DOHH2 (cell line): ENCODE measurements around the gene DNAH10.

Experiments used
- H3F3A ChIP-seq: fragments of 200-600 bp; sonication (generic), shearing (Covaris generic); 2 replicates; pipeline ENCODE4 v1.6.0; 2016; ENCODE audit warnings: antibody characterized with exemption, mild to moderate bottlenecking; ENCODE audit not compliant: control insufficient read depth, insufficient read depth
- H3K27ac ChIP-seq: fragments of 200-600 bp; sonication (generic); 2 replicates; pipeline ENCODE4 v1.5.1; 2014; ENCODE audit warnings: low read depth, mild to moderate bottlenecking, low read length, moderate library complexity
- H3K27me3 ChIP-seq: fragments of 200-600 bp; sonication (generic); 2 replicates; pipeline ENCODE4 v1.6.1; 2014; ENCODE audit warnings: mild to moderate bottlenecking, low read length, mixed read lengths; ENCODE audit not compliant: control insufficient read depth
- H3K36me3 ChIP-seq: fragments of 200-600 bp; sonication (generic); 2 replicates; pipeline ENCODE4 v1.6.1; 2014; ENCODE audit warnings: mild to moderate bottlenecking, low read length, moderate library complexity, mixed read lengths; ENCODE audit not compliant: control insufficient read depth
- H3K4me1 ChIP-seq: fragments of 200-600 bp; sonication (generic); 2 replicates; pipeline ENCODE4 v1.6.1; 2014; ENCODE audit warnings: mild to moderate bottlenecking, low read length, mixed read lengths; ENCODE audit not compliant: control insufficient read depth
- H3K4me2 ChIP-seq: fragments of 200-600 bp; sonication (generic); 2 replicates; pipeline ENCODE4 v1.6.0; 2014; ENCODE audit warnings: mild to moderate bottlenecking, low read length, moderate library complexity
- H3K4me3 ChIP-seq: fragments of 200-600 bp; sonication (generic); 2 replicates; pipeline ENCODE4 v1.5.1; 2014; ENCODE audit warnings: mild to moderate bottlenecking, low read length, mixed read lengths
- H3K79me2 ChIP-seq: fragments of 200-600 bp; sonication (generic); 2 replicates; pipeline ENCODE4 v1.6.1; 2014; ENCODE audit warnings: mild to moderate bottlenecking, low read length, mixed read lengths; ENCODE audit not compliant: control insufficient read depth
- H3K9me2 ChIP-seq: fragments of 200-600 bp; sonication (generic); replicated peaks from 2 replicates; pipeline ENCODE4 v1.6.1; 2014; ENCODE audit warnings: mild to moderate bottlenecking, low read length, mixed read lengths; ENCODE audit not compliant: control insufficient read depth
- H3K9me3 ChIP-seq: fragments of 200-600 bp; sonication (generic); 2 replicates; pipeline ENCODE4 v1.6.1; 2014; ENCODE audit warnings: antibody characterized with exemption, low read length, mixed read lengths; ENCODE audit not compliant: control insufficient read depth, insufficient read depth
- H4K20me1 ChIP-seq: fragments of 200-600 bp; sonication (generic); 2 replicates; pipeline ENCODE4 v1.6.0; 2014; ENCODE audit warnings: low read depth, mild to moderate bottlenecking, antibody characterized with exemption, low read length, moderate library complexity; ENCODE audit not compliant: control insufficient read depth, insufficient read depth
- CTCF ChIP-seq: fragments of 200-600 bp; sonication (generic); IDR thresholded peaks from one replicate; pipeline ENCODE4 v1.5.1; 2014; ENCODE audit warnings: antibody characterized with exemption, mild to moderate bottlenecking, low read depth, low read length; ENCODE audit not compliant: poor library complexity, severe bottlenecking
- EZH2phosphoT487 ChIP-seq: fragments of 200-600 bp; sonication (generic); IDR thresholded peaks from 2 replicates; pipeline ENCODE4 v1.6.1; 2017; ENCODE audit warnings: borderline replicate concordance, mild to moderate bottlenecking, antibody characterized with exemption, low read length, moderate library complexity, mixed read lengths

The DNAH10 gene

GRCh38 chr12:123853396-123854070 lies 91.4 kb downstream of the DNAH10 start:
- Histone ChIP-seq H3K79me2 (no peaks in the 10 kb centered on the region), H3K4me2 (no peak overlapping the region), H3K9me2 (no peaks in the 10 kb centered on the region), H3K27me3 (peaks cover 11% of the 10 kb centered on the region), H3K36me3 (no peaks in the 10 kb centered on the region), H3K4me1 (no peaks in the 10 kb centered on the region), H3K9me3 (no peaks in the 10 kb centered on the region), H3K4me3 (no peak overlapping the region), H3F3A (no peaks in the 10 kb centered on the region), H4K20me1 (no peaks in the 10 kb centered on the region), H3K27ac (no peak overlapping the region)
- TF ChIP-seq EZH2phosphoT487 (no peak), CTCF (no peak)

- H3K79me2 ChIP-seq: no peaks in the 10 kb centered on the region
- no peaks in the 10 kb centered on the region for H4K20me1 ChIP-seq
- no peak overlapping the region for H3K27ac ChIP-seq
- TF ChIP-seq CTCF (no peak), EZH2phosphoT487 (no peak)
- peaks cover 9% of the 10 kb centered on the region for H3K27me3 ChIP-seq
- no peaks in the 10 kb centered on the region for H3K36me3 ChIP-seq
- H3F3A ChIP-seq: no peaks in the 10 kb centered on the region
- no peaks in the 10 kb centered on the region for H3K4me1 ChIP-seq
- no peak overlapping the region for H3K4me2 ChIP-seq
- no peak overlapping the region for H3K4me3 ChIP-seq
- no peaks in the 10 kb centered on the region for H3K9me2 ChIP-seq
- no peaks in the 10 kb centered on the region for H3K9me3 ChIP-seq
These were observed 92.1 kb downstream of the DNAH10 start for GRCh38 chr12:123854232-123854631.

GRCh38 chr12:123854918-123855317 lies 92.8 kb downstream of the DNAH10 start:
- H3K27ac ChIP-seq: no peak overlapping the region
- no peaks in the 10 kb centered on the region for H3K79me2 ChIP-seq
- H4K20me1 ChIP-seq: no peaks in the 10 kb centered on the region
- no peaks in the 10 kb centered on the region for H3K36me3 ChIP-seq
- no peak overlapping the region for H3K4me2 ChIP-seq
- H3K9me3 ChIP-seq: no peaks in the 10 kb centered on the region
- no peak overlapping the region for H3K4me3 ChIP-seq
- TF ChIP-seq CTCF (no peak), EZH2phosphoT487 (no peak)
- no peaks in the 10 kb centered on the region for H3F3A ChIP-seq
- no peaks in the 10 kb centered on the region for H3K4me1 ChIP-seq
- peaks cover 9% of the 10 kb centered on the region for H3K27me3 ChIP-seq
- no peaks in the 10 kb centered on the region for H3K9me2 ChIP-seq
